ENCODE results near the gene DYRK2.
A peak's percentile ranks its signal among the peaks of the same experiment; 100 is the strongest.

DYRK2 gene

GRCh38 chr12:67648521-67649260 lies at the start of gene DYRK2:
DYRK2 (plus strand) TSS chr12:67648745; CDS start chr12:67649134, 389 bp downstream.
- peak; percentile 47 for DNase-seq

DNA sequence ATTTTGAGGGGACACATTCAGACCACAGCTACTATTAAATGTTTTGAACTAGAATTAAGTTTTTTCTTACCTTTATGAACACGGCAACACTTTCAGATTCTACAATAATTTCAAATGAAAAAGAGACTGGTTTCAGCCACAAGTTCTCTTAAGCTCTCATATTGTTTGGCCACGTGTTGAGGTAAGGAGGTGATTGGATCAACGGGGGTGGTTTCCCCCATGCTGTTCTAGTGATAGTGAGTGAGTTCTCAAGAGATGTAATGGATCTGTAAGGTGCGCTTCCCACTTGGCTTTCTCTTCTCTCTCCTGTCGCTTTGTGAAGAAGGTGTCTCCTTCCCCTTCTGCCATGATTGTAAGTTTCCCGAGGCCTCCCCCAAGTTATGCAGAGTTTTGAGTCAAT lies 48.9 kb upstream of the DYRK2 start:
- no peak for DNase-seq

GRCh38 chr12:67601126-67601525 lies 47.4 kb upstream of the DYRK2 start:
- no peak for DNase-seq

DNA sequence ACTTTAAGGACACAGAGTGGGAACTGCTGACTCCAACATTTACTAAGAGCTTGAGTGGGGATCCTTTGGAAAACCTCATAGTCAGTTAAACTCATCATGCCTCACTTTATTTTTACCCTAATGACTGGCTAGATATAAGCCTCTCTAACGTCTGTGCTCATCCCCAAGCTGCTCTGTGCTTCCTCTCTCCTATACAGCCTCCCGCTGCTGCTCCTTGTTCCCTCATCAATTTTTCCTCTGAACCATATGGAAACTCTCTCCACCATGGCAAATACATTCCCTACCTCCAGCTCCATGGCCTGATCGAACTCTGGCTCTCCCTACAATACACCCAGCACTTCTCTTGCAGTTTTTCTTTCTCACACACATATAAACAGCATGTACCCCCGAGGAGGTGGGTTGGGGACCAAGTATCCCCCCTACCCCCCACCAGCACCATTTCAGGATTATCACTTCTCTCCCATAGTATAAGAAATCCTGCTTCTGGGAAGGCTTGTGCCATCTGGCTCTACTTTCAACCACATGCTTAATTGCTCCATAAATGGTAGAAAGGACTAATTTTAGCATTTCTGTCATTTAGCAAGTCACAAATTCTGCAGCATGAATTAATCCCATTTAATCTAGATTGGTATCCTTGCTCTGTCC lies 39.2 kb upstream of the DYRK2 start:
- DNase-seq = no peak

GRCh38 chr12:67613040-67613439 lies 35.5 kb upstream of the DYRK2 start:
- no peak for DNase-seq

DNA sequence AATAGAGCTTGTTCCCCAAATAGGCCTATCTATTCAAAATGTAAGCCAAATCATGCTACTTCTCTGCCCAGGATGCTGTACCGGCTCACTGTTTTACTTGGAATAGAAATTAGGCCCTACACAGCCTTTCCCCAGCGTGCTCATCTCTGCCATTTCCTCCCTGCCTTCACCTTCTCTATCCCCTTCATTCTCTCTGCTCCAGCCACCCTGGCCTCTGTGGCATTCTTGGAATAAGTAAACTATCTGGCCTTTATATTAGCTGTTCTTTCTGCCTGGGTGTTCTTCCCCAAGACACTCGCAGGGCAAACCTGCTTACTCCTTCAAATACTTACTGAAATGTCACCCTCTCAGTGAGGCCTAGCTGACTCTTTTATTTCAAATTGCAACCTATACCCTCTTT lies 30.9 kb upstream of the DYRK2 start:
- DNase-seq = no peak

DNA sequence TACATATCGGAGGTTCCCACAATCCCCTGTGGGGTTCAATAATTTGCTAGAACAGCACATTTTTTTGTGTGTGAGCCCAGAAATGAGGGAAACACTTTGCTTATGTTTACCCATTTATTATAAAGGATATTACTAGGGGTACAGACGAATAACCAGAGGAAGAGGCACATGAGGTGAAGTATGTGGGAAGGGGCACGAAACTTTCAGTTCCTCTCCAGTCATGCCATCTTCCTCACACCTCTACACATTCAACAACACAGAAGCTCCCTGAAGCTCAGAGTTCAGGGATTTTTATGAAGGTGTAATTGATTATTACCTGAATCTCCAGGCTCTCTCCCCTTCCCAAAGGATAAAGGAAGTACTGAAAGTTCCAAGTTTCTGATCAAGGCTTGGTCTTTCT lies 30.2 kb upstream of the DYRK2 start:
- DNase-seq = no peak

DNA sequence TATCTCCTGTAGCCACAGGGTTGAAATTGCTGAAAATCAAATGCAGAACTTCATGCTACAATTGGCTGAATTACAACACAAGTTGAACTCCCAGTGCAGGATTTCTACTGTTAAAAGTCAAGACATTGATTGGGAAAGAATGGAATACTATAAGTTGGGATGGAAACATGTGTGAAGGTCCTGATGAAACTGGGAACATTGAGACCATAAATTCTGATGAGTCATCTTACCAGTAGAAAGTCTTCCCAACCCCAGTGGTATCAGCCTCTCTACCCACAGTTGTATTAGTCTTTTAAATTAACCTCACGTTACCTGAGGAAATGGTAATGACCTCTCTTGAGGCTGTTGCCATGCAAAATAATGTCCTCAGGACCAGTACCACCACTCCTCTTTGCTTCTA lies 27.4 kb upstream of the DYRK2 start:
- no peak for DNase-seq

GRCh38 chr12:67621926-67622325 lies 26.6 kb upstream of the DYRK2 start:
- no peak for DNase-seq

GRCh38 chr12:67623259-67623658 lies 25.3 kb upstream of the DYRK2 start:
- DNase-seq = no peak

DNA sequence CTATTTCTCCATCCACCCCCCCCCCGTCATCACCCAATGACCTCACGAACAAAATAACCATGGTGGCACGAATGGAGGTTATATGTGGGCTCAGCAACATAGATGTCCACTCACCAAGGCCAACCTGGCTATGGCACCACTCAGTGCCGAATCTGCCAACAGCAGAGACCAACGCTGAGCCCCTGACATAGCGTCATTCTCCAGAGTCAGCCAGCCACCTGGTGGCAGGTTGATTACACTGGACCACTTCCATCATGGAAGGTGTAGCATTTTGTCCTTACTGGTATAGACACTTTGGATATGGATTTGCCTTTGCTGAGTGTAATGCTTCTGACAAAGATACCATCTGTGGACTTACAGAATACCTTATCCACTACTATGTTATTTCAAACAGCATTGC lies 24.2 kb upstream of the DYRK2 start:
- DNase-seq = no peak

DNA sequence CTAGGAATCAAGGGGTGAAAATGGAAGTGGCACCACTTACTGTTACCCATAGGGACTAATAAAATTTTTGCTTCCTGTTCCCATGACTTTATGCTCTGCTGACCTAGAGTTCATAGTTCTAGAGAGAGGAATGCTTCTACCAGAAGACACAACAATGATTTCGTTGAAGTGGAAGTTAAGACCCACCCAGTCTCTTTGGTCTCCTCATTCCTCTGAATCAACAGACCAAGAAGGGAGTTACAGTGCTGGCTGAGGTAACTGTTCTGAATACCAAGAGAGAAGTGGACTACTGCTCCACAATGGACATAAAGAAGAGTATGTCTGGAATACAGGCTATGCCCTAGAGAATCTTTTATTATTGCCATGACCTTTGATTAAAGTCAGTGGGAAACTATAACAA lies 23.5 kb upstream of the DYRK2 start:
- no peak for DNase-seq

- DNase-seq = no peak
Observed at GRCh38 chr12:67626156-67626555, 22.4 kb upstream of the DYRK2 start.

DNA sequence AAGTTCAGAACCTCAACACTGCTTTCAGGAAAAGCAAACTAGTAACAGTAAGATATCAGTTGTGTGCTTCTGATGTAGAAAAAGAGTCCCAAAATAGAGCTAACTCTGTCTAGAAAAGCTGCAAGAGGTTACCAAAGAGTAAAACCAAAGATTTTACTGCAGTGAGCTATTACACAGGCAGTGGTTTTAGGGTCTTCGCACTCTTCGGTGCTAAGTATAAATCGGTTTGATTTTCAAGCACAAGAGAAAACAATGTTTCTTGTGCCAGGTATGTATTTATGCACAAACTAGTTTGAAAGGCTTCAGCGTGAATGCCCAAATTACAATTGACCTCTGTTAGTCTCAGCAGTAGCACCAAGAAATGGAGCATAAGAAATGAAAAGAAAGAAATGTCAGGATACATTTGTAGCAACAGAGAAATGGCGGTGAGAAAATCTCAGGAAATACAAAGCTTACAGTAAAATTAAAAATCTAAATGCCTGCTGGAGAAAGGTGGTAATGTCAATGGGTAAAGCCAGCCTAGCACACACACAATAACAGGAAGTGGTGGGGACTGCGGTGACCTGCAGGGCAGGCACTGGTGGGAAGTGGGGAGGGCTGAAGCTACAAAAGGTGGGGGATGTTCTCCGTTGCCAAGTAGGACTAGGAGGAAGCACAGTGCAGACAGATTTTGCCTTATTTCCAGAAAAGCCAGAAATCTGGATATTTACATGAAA lies 18.0 kb upstream of the DYRK2 start:
- DNase-seq = no peak

- no peak for DNase-seq
Observed at GRCh38 chr12:67632005-67632404, 16.5 kb upstream of the DYRK2 start.

DNA sequence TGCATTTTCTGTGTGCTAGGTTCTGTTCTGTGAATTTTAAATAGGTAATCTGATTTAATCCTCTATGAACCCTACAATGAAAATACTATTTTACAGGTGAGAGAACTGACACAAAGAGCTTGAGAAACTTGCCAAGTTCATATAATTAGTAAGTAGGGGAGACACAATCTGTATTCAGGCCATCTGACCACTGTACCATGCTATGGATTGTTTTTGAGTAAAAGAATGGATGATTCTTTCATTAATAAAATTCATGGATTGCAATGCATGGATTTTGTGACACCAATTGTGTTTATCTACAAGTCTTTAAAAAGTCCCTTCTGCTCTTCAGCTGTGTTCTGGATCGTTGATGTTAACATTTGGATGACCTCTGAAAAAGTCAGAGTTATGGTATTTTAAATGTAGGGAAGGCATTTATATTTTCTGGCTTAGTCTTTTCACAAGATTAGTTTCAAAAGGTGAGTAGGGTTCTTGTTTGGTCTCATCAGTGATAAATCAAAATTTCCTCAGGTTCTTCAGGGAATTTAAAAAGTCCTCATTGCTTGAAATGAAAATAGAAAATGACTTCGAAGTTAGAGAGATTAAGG lies 15.4 kb upstream of the DYRK2 start:
- DNase-seq = no peak

GRCh38 chr12:67633708-67634107 lies 14.8 kb upstream of the DYRK2 start:
- no peak for DNase-seq

- no peak for DNase-seq
Observed at GRCh38 chr12:67634303-67634761, 14.2 kb upstream of the DYRK2 start.

GRCh38 chr12:67637718-67638117 lies 10.8 kb upstream of the DYRK2 start:
- no peak for DNase-seq

- no peak for DNase-seq
Observed at GRCh38 chr12:67638694-67639093, 9.9 kb upstream of the DYRK2 start.

DNA sequence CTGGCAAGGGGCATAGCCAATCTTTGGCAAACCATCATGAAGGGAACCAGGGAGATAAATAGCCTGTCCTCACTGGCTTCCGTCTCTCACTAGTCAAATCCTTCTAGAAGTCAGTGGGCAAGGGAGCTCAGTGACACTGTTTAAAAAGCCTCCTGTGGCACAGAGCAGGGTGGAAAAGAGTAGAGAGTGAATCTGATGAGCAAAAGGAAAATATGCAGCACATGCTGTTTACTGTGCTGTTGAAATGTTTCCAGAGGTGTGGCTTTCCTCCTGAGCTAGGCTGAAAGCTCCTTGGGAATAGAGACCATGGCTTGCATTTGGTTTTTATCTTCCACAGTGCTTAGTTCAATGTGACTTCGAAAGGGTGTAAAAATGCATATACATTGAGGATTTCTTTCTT lies 7.7 kb upstream of the DYRK2 start:
- no peak for DNase-seq

- DNase-seq = no peak
Observed at GRCh38 chr12:67645126-67645525, 3.4 kb upstream of the DYRK2 start.

DNA sequence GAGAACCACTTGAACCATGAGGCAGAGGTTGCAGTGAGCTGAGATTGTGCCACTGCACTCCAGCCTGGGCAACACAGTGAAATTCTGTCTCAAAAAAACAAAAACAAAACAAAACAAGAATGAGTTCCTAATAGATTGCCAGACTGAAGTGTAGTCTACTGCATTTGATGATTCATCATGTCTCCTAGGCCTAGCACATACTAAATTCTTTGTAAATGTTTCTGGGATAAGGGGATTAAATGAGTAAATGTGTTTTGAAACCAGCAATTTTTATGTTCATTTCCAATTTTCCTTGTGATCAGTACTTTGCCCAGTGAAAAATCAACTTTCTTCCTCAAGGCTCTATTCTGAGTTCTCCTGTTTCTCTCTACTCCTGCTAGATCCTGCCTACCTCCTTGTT lies 2.9 kb upstream of the DYRK2 start:
- DNase-seq = no peak

GRCh38 chr12:67646775-67647174 lies 1.8 kb upstream of the DYRK2 start:
- DNase-seq = no peak

Data from SHP77 treated with DMSO at 0.1 percent for 48 hours (cell line).